ENCODE measurements around the gene TSPAN17. TPM values are rescaled to one million over a fixed set of nuclear protein-coding genes. Genes with fewer than 3 reads are reported as not detected.

TSPAN17 gene
- total RNA-seq, 1 donor from 2014 or later, result 14.7 TPM

GRCh38 chr5:176621661-176622079 is 25.6 kb upstream of the TSPAN17 start:
- no peak for DNase-seq (ENCODE audit: low spot score)

GRCh38 chr5:176624142-176624541 is 23.1 kb upstream of the TSPAN17 start:
- no peak for DNase-seq (ENCODE audit: low spot score)

DNA sequence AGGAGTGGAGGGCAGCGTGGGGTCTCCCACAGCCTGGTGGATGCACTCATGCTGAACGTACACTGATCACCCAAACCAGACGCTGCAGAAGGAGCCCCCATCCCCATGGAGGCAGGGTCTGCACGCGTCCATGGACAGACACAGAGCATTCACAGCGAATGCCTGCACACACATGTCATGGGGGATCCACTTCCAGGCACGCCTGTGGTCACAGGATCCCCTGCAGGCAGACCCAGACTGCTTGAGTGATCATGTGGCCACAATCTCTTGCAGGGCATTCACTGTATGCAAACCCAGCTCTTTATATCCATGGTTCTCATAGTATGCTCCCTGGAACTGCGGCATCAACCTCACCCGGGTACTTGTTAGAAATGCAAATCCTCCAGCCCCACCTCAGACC is 22.3 kb upstream of the TSPAN17 start:
- DNase-seq (ENCODE audit: low spot score), result no peak

DNA sequence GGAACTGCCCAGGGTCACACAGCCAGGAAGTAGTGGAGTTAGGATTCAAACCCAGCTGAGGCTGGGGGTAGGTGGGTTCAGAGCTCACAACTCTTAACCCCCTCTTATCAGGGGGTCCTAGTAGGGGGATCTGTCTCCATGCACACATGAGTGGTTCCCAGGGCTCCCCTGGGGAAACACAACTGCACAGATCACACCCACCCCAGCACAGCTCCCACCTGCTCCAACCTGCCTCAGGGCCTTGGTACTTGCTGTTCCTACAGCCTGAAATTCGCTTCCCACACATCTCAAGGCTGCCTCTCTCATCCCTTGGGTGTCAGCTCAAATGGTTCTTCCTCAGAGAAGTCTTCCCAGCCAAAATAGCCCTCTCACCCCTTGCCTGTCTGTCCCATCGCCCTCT is 21.8 kb upstream of the TSPAN17 start:
- no peak for DNase-seq (ENCODE audit: low spot score)

GRCh38 chr5:176625966-176626875 is 21.1 kb upstream of the TSPAN17 start:
- no peak for DNase-seq (ENCODE audit: low spot score)

DNA sequence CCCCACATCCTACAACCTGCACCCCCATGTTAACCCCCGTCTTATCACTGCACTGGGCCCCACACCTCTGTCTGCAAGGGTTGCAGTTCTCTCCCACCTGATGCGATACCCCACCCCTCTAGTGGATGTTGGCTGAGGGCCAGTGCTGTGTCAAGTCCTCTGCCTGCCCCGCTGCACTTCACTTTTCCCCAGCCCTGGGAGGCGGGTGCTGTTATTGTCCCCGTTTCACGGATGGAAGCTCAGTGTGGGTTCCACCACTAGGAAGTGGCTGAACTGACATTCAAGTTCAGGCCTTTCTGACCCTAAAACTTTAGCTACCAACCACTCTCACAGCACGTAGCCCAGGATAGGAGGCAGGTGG is 20.4 kb upstream of the TSPAN17 start:
- DNase-seq (ENCODE audit: low spot score), result no peak

- DNase-seq (ENCODE audit: low spot score), result no peak
These were observed 19.7 kb upstream of the TSPAN17 start for GRCh38 chr5:176627582-176627981.

GRCh38 chr5:176628406-176629228 is 18.7 kb upstream of the TSPAN17 start:
- DNase-seq (ENCODE audit: low spot score), result no peak

GRCh38 chr5:176629317-176629852 is 17.9 kb upstream of the TSPAN17 start:
- DNase-seq (ENCODE audit: low spot score), result no peak

- peak; percentile 55 for DNase-seq (ENCODE audit: low spot score)
These were observed 17.2 kb upstream of the TSPAN17 start, which contains the start of the genes EIF4E1B and SNCB for GRCh38 chr5:176629853-176630680. TSS of gene EIF4E1B (plus strand) at chr5:176630675. CDS start at chr5:176642788, 12,113 bp downstream. TSS of gene SNCB (minus strand) at chr5:176630534. CDS start at chr5:176629654, 880 bp downstream.

DNA sequence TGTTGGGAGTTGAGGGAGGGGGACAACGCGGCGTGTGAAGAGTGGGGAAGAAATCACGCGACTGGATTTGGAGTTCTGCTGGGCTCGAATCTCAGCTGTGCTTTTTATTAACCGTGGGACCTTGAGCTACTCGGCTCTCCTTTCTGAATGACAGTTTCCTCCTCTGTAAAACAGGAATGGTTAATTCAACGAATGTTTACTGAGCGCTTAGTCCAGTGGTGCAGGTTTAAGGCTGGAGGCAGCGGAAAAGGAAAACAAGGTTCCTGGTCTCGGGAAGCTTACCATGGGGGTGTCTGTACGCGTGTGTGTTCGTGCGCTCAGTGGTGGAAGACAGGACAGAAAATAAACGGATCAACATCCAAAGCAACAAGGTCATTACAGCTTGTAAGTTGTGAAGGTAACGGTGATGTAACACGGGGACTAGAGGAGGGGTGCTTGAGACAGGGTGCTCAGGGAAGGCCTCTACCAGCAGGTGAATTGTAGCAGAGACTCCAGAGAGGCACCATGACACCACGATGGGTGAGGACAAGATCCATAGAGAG is 16.5 kb upstream of the TSPAN17 start:
- no peak for DNase-seq (ENCODE audit: low spot score)

DNA sequence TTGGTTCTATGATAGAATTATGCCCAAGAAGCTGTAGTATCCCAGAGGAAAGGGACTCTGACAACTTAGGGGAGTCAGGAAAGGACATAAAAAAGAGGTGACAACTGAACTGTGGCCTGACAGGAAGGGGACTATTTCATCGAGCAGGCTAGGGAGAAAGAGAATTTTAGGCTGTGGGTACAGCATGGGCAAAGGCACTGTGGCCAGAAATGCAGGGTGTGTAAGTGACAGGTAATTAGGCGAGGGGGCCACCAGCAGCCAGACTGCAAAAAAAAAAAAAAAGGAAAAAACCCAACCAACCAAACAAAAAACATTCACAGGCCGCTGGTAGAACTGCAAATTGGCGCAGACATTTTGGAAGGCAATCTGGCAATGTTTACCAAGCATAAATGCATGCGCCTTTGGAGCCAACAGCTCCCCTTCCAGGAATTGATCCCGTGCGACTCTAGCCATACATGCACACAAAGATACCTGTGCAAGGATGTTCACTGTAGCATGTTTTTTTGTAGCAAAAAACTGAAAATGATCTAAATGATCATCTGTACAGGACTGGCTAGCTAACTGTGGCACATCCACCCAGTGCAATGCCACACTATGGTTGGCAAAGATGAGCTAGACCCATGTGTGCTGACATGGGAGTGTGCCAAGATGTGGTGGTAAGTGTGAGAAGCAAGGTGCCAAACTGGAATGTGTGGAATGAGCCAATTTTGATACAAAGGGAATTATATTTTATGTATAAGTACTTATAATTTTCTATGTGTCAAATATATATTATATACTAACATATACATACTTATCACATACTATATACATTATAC is 15.7 kb upstream of the TSPAN17 start:
- no peak for DNase-seq (ENCODE audit: low spot score)

GRCh38 chr5:176632745-176633144 is 14.5 kb upstream of the TSPAN17 start:
- no peak for DNase-seq (ENCODE audit: low spot score)

DNA sequence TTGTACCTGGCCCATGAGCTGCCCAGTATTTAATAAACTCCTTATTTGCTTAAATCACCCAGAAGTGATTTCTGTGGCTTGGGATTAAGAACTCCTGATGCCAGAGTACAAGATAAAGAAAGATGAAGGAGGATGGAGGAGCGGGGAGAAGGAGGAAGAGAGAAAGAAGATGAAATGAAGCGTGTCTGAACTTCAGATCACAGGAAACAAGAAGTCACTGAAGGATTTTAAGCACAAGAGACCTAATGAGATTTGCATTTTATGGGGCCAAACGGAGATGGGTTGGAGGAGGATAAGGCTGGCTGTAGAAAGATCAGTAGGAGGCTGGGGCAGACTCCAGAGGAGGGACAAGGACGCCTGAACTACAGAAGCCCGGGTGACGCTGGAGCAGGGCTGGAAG is 13.7 kb upstream of the TSPAN17 start:
- no peak for DNase-seq (ENCODE audit: low spot score)

- DNase-seq (ENCODE audit: low spot score), result no peak
These were observed 10.9 kb upstream of the TSPAN17 start for GRCh38 chr5:176636426-176636825.

GRCh38 chr5:176637556-176637955 is 9.7 kb upstream of the TSPAN17 start:
- DNase-seq (ENCODE audit: low spot score), result no peak

DNA sequence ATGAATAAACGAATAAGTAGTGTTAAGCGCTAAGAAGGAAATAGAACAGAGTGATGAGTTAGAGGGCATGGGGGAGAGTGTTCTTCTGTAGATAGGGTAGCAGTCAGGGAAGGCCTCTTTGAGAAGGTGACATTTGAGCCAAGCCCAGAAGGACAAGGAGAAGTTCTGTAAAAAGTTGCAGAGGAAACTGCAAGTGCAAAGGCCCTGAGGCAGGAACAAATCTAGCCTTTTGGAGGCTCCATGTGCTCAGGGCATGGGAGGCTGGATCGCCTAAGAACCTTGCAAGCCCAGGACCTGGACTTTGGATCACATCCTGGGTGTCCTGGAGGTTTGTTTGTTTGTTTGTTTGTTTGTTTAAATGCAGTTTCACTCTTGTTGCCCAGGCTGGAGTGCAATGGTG is 8.8 kb upstream of the TSPAN17 start:
- no peak for DNase-seq (ENCODE audit: low spot score)

GRCh38 chr5:176639208-176639607 is 8.1 kb upstream of the TSPAN17 start:
- no peak for DNase-seq (ENCODE audit: low spot score)

- DNase-seq (ENCODE audit: low spot score), result no peak
These were observed 7.3 kb upstream of the TSPAN17 start for GRCh38 chr5:176639981-176640380.

DNA sequence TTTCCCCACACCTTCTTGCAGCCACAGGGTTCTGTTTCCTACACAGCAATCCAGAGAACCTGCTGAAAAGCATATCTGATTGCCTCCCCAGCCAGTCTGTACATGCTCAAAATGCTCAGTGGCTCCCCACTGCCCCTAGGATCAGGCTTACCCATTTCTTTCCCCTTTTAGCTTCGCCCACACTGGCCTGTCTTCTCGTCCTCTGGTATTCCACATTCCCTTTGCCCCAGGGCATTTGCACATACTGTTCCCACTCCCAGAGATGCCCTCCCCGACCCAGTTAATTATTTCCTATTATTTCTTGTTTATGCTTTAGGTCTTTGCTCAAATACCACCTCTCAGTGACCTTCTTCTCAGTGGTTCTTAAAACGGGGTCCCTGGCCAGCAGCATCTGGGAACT is 6.7 kb upstream of the TSPAN17 start:
- DNase-seq (ENCODE audit: low spot score), result no peak

All from umbilical cord (tissue), 2 donors.